Activated gamma-delta T cell treated with Interleukin-2 at 50 U/mL for 16 hours (primary cell): ENCODE measurements around the gene SPATA7.

Experiments
- DNase-seq: peaks from one replicate; pipeline ENCODE4 v3.0.0-alpha.2; 2020

SPATA7 gene

DNA sequence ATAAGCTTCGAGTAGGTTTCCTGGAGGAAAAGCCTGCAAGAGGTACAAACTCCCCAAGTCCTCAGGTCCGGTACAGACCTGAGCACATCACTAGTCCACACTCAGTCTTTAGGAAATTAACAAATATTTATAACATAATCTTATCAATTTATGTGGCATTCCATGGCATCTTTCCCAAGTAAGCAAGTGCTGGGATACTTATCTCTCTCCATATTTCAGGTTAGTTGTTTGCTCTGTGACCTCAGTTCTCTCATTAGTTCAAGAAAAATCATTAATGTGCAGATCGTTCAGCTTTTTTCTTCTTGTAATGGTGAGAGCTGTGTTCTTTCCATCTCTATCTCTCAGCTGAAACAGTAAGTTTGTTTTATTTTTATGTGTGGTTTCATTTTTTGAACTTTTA, 34.7 kb downstream of the SPATA7 start:
- no peak for DNase-seq

- no peak for DNase-seq
Observed at GRCh38 chr14:88421286-88421685, 35.8 kb downstream of the SPATA7 start.

GRCh38 chr14:88422047-88422446, 36.6 kb downstream of the SPATA7 start:
- DNase-seq = no peak

DNA sequence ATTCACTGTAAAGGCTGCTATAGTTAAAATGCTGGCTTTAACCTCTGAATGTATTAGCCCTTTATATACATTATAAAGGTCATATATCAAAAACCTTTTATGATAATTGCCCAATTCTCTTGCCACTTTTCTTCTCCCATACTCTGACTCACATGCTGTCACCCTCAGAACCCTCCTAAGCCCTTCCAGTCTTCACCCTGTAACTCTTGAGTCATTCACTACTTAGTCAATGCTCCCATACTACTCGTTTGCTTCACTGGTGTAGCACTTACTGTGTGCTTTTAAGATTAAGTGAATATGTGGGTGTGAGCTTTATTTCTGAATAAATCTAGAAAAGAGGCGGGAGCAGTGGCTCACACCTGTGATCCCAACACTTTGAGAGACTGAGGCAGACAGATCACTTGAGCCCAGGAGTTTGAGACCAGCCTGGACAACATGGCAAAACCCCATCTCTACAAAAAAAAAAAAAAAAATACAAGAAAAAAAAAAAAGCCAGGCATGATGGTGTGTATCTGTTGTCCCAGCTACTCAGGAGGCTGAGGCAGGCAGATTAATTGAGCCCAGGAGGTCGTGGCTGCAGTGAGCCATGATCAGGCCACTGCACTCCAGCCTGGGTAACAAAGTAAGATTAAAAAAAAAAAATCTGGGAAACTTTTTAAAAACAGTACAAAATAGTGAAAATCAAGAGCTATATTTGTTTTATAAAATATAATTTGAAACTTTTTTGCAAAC, 37.6 kb downstream of the SPATA7 start:
- no peak for DNase-seq

GRCh38 chr14:88424573-88424972, 39.1 kb downstream of the SPATA7 start:
- DNase-seq = no peak

DNA sequence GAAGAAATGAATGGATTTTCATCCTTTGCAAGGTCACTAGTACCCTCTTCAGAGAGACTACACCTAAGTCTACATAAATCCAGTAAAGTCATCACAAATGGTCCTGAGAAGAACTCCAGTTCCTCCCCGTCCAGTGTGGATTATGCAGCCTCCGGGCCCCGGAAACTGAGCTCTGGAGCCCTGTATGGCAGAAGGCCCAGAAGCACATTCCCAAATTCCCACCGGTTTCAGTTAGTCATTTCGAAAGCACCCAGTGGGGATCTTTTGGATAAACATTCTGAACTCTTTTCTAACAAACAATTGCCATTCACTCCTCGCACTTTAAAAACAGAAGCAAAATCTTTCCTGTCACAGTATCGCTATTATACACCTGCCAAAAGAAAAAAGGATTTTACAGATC, 40.8 kb downstream of the SPATA7 start:
- no peak for DNase-seq

DNA sequence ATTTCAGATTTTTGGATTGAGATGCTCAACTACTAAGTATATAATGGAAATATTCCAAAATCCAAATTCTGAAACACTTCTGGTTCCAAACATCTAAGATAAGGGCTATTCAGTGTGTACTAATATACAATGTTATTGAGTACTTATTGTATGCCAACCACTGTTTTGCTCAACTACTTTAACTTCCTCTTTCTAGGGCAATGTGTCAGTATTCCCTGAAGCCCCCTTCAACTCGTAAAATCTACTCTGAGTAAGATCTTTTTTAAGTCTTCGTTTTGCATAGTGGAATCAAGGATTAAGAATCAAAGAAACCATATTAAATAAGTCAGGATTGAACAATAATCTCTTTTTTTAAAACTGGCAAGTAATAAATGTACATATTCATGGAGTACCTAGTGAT, 45.5 kb downstream of the SPATA7 start:
- DNase-seq = no peak

DNA sequence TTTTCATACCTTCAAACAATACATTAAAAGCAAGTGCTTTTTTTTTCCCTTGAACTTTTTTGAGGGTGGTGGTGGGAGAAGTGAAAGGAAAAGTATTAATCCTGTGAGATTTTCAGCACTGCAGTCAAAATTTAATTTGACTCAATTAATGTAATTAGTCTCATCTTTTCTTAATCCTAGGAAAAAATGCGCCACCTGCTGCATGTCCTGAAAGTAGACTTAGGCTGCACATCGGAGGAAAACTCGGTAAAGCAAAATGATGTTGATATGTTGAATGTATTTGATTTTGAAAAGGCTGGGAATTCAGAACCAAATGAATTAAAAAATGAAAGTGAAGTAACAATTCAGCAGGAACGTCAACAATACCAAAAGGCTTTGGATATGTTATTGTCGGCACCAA, 52.2 kb downstream of the SPATA7 start:
- no peak for DNase-seq

DNA sequence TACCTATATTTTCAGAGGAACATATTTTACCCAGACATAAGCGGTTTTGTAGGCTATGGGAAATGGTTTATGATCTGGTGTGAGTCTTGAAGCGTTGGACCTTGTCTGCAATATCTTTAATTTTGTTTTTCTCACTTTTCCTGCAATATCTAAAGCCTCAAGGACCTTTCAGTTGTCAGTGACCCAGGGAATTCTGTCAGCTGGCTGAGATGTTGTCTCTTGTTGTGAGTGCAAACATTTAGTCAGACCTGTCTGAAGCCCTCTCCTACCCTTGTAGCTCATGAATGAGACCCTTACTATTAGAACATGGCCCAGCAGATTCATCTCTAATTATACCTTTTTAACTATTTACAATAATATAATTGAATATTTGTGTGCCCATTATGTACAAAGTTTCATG, 53.6 kb downstream of the SPATA7 start:
- DNase-seq = no peak

GRCh38 chr14:88452231-88452630, 66.8 kb downstream of the SPATA7 start:
- DNase-seq = no peak

- DNase-seq = no peak
Observed at GRCh38 chr14:88454886-88455285, 69.4 kb downstream of the SPATA7 start.

- no peak for DNase-seq
Observed at GRCh38 chr14:88463318-88463717, 77.9 kb downstream of the SPATA7 start.

DNA sequence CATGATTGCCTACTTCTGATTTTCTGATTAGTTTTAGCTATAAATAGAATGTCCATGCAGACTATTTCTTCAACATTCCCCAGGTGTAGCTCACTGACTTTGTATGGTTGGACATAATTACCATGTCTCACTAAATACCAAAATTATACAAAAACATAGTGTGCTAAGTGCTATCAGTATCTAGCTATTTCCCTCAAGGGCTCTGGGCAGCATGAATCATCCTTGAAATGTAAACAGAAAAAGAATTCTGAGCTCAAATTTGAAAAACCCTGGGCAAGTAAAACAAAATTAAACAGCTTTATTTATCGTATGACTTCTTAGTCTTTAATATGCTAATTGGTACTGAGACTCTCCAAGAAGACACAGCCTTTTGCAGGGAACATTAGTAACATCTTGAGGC, 82.9 kb downstream of the SPATA7 start:
- DNase-seq = no peak

DNA sequence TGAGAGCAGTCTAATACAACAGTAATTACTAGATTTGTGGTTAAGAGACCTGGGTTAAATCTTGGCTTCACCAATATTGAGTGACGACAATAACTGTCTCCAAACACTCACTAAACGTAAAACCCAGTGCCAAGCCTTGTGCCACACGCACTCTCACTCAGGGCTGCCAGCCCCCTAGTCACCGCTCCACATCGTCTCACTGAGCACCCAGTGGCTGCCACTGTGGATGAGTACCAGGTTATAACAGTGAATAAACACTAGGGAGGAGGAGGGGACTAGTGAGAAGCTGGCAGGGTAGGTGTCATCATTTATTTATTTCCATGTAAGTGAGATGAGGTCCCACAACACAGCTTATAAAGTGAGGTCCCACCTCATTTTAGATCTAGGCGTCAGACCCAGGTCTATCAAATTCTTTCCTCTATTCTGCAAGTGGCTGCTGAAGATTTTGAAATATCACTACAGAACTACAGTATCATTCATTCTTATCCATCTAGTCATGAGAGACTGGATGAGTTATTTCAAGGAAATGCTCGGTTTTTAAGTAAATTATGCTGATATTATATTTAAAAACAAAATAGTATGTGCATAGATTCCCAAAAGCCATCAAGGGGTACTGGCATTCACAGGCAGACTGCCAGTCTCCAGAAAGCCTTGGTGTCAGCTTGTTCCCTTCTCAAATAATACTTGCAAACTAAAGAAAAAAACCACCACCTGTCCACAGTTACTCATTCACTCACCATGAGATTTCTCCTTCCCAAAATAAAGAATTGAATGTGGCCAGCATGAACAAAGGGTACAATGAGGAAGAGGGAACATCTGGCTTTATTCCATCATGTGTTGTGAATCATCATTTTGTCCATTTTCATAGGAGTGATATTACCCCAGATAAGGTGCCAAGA, 85.3 kb downstream of the SPATA7 start:
- no peak for DNase-seq

DNA sequence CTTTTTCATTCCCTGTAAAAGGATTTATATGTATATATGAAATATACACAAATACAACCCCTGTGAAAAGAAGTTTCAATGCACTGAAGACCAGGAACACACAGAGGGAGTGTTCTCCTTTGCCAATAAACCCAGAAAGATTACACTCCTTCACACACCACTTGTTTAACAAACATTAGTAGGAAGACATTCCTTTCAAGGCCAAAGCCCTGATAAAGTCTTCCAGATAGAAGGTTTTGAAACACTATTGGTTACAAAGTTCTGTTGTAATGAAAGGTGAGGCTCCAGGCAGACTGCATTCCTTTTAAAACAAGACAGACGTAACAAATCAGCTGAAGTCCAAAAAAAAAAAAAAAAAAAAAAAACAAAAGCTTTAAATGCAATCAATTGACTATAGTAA, 88.3 kb downstream of the SPATA7 start:
- no peak for DNase-seq

DNA sequence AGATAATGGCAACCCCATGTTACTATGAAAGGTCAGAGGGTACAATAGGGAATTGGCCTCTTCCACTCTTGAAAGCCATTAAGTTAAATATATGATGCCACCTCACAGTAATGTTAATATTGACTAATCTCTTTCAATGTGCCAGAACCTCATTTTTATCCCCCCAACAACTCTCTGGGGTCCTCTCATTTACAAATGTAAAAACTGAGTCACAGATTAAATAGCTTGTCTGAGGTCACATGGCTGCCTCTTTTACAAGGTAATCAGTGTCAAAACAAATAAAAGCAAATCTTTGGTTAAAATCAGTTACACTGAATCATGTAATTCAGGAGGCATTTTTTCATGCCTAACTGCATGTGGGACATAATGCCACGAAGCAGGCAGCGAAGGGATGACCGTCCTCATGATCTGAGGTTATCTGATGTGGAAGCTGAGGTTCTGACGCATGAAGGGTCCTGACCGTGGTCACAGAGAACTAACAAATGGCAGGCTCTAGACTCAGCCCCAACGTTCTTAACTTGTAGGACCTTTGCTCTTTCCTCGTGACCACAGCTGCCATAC, 90.8 kb downstream of the SPATA7 start:
- no peak for DNase-seq

DNA sequence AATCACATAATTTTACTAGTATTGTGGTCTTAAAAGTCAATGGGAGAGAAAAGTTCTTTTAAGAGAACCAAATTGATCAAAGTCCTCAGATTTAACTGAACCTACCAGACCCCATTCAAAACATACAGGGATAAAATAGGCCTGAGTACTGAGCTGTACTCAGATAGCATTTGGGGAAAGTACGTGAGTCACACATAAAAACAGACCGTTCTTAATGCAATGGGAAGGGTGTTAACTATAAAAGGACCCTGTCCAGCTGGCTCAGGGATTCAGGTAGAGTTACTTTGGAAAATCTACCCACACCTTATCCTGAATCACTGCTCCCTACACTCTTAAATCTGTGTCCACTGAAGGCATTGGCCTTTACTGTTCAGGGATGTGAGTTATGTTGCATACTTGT, 91.4 kb downstream of the SPATA7 start:
- no peak for DNase-seq

GRCh38 chr14:88477513-88478250, 92.2 kb downstream of the SPATA7 start:
- DNase-seq = no peak

DNA sequence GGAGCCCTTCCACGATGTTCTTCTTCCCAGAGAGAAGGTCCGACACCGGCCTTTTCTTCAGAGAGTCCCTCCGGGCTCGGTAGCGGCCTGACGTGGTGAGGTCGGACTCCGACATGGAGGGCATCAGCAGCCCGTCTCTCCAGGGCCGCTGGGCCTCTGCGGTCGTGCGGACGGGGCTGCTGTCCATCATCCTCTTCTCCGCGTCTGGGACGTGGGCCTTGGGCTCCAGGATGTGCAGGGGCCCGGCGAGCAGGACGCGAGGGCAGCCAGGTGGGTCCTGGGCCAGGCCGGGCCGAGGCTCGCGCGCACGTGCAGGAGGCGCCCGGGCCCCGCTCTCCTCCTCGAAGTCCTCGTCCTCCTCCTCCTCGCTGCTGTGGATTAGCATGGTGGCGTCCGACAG, 93.5 kb downstream of the SPATA7 start:
- DNase-seq = no peak

DNA sequence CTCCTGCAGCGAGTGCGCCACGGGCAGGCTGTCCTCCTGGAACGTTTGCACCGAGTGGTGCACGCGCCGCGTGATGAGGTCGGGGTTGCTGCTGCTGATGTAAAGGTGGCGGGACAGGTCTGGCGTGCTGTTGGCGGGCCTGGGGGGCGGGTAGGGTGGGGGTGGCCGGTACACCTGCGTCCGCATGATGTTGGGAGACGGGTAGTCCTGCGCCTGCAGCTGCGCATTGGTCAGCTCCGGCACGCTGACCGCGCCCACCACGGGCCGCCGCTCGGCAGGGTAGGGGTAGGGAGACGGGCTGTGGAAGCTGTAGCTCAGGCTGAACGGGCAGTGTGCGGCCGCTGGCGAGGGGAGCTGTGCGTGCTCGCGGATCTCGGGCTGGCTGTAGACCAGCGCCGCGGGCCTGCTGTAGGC, 94.1 kb downstream of the SPATA7 start:
- no peak for DNase-seq

DNA sequence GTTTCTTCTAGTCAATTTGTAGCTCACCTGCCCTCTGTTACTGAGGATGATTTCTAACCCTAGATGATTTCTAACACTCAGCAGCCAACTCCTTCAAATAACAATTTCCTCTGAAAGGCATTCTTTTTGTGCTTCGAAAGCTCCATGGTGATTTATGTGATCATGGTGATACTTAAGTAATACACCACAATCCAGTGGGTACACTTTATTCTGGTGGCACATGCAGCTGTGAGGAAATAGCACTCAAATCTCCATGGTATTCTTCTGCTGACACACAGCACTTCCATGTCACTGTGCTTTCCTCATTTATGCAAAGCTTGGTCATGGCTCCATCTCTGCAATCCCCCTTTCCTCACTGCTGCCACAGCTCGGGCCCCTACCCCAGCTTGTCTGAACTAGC, 95.6 kb downstream of the SPATA7 start:
- DNase-seq = no peak

GRCh38 chr14:88481794-88482193, 96.3 kb downstream of the SPATA7 start:
- no peak for DNase-seq

GRCh38 chr14:88482524-88482923, 97.1 kb downstream of the SPATA7 start:
- no peak for DNase-seq
